ENCODE data around the gene OR52K1.
"Not testable (repeated sequence)": the region's sequence is repeated elsewhere in the genome, so short reads cannot be mapped to it uniquely, and the experiment has no call there.

The OR52K1 gene

GRCh38 chr11:4491878-4492606 is 9.6 kb downstream of the OR52K1 start:
- DNase-seq = no peak

- DNase-seq = no peak
Measured at GRCh38 chr11:4493480-4493818, 11.0 kb downstream of the OR52K1 start.

DNA sequence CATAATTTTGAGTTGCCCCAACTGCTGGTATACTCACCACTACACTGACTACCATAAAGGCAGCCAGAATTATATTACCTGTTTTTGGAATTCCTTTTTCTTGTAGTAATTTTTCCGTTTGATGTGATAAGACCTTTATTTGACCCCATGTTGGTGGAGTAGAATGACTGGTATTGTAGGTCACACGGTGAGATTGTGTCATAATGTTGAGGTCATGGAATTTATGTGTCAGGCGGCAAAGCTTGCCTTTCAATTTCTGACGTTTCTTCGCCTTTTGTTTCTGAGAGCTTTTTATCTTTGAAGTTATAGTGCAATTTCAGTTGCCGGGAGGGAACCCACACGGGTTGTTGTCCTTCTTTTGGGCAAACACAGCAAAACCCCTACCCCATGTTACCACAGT is 13.0 kb downstream of the OR52K1 start:
- no peak for DNase-seq

DNA sequence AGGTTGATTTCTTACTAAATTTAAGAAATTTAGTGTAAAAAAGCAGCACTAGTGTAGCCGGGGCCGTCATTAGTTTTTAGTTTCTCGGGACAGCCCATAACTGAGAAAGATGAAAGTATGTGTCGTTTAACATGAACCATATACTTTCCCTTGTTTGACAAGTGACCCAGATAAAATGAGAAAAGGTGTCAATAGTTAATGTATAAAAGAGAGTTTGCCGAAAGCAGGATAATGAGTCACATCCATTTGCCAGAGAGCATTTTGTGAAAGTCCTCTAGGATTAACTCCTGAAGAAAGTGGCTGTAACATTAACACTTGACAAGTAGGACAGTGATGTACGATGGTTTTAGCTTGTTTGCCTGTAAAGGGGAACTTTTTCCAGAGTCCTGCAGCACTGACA is 13.5 kb downstream of the OR52K1 start:
- no peak for DNase-seq

GRCh38 chr11:4496557-4497248 is 14.3 kb downstream of the OR52K1 start:
- DNase-seq = no peak

DNA sequence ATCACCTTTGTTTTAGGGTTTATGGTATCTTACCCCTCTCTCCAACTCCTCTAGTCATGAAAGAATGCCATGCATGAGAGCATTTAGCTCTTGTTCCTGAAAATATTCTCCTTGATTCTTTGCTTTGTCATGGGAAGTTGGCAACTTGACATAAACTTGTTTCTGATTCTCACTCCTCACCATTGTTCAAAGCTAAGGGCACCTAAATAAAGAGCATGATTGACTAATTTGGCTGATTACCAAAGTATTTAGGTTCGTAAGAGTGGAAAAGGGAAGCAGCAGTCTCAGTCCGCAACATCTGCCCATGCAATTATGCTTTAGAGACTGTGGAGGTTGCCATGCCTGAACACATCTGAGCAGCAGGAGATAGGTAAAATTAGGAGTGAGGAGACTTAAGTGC is 26.4 kb downstream of the OR52K1 start:
- DNase-seq = no peak

- DNase-seq = no peak
Measured at GRCh38 chr11:4511282-4512245, 29.1 kb downstream of the OR52K1 start.

DNA sequence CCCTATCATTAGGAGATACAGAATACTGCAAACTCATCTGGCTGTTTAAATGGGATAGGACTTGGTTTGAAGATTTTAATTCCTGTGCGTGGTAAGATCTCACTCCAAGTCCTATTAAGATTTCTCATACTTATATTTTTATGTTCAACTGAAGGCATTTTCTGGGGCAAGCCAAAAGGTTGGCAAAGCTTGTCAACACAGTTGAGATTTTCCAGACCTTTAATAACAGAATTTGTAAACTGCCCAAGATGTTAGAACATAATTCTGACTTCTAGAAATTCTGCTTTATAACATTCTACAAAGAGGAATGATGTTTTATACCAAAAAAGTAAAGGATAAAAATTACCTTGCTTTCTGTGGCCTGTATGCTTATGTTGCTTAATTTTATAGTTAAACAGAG is 31.8 kb downstream of the OR52K1 start:
- no peak for DNase-seq

DNA sequence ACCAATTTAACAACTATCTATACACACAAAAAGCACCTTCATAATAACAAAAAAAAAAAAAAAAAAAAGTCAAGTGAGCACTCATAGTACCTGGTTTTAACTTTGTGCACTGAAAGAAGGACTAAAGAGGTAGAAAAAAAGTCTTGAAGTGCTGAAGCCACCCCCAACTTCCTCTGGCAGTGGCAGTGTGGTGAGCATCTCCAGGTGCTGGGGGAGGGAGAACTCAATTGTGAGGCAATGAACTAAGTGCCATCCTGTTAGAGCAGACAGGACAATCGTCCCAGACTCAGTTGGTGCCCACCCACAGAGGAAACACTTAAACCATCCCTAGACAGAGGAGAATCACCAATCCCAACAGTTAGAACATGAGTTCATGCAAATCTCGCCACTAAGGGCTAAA is 39.9 kb downstream of the OR52K1 start:
- no peak for DNase-seq

- DNase-seq = no peak
Measured at GRCh38 chr11:4522752-4523151, 40.3 kb downstream of the OR52K1 start.

GRCh38 chr11:4523666-4524065 is 41.2 kb downstream of the OR52K1 start:
- no peak for DNase-seq

GRCh38 chr11:4527926-4528325 is 45.5 kb downstream of the OR52K1 start:
- no peak for DNase-seq

GRCh38 chr11:4531686-4532085 is 49.2 kb downstream of the OR52K1 start:
- DNase-seq = not testable (repeated sequence)

- peak; percentile 23 to 39 for DNase-seq
Measured at GRCh38 chr11:4539603-4540219, 57.3 kb downstream of the OR52K1 start.

DNA sequence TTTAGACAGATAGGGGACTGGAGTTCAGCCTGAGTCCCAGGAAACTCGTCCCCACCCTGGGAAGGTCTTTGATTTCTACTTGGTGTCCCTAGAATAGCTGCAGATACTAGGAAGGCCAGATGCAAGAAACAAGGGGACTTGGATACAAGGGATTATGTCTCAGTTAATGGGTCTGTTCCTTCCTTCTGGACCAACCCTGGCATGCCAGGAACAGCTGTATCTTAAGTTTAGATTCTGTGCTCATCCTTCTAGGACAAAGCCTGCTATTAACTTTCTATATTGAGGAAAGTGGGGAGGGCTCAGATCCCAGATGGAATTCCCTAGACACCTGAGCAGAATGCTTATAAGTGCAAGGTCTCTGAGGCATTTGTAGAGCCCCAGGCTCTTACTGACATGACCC is 58.6 kb downstream of the OR52K1 start:
- no peak for DNase-seq

Data from stimulated activated CD4-positive, alpha-beta T cell treated with anti-CD3 and anti-CD28 coated beads, Interleukin-4, amount 100 ng/mL, for 4 hours (primary cell).